HCT116 (cell line): ENCODE results near the gene FAM43A. TPM values are rescaled to one million over a fixed set of nuclear protein-coding genes. Genes with fewer than 3 reads are reported as not detected.

Experiments
- ATAC-seq: fragments of 200-7000 bp; cut with Tn5 transposase; 2 replicates; pipeline ENCODE4 v1.9.1; 2020; ENCODE audit warnings: mild to moderate bottlenecking, moderate library complexity
- BruUV-seq: library from RNA; stranded (reverse); fragments of 400-500 nt; replicated peaks from 2 replicates; lab custom pipeline; 2021; lab: Mats Ljungman, UMichigan
- CTCF ChIA-PET: fragments of 300-600 bp; sonication (Branson Sonifier 250); formaldehyde crosslinking; loops from one replicate; lab custom pipeline; 2021; ENCODE audit warnings: antibody characterized with exemption; lab: Charles Lee
- POLR2A ChIA-PET: fragments of 300-600, 350-600 bp; sonication (Branson Sonifier 250); formaldehyde crosslinking; loops from one replicate; lab custom pipeline; 2021; ENCODE audit warnings: antibody characterized with exemption; lab: Charles Lee
- RAD21 ChIA-PET, 2 experiments: fragments of 300-600 bp; sonication (Branson Sonifier 250); formaldehyde crosslinking; loops; one replicate each; lab custom pipeline; 2023; ENCODE audit warnings: low total read pairs in 2 of 2; ENCODE audit not compliant: uncharacterized antibody in 2 of 2, unreplicated experiment in 2 of 2, low non-redundant PET in 1 of 2; lab: Charles Lee
- DNase-seq: peaks from one replicate; pipeline ENCODE4 v3.0.0-alpha.2; 2010; ENCODE audit warnings: low read depth, low spot score
- H2AFZ ChIP-seq: fragments of 200-600 bp; shearing (Covaris generic), sonication (generic); 2 replicates; pipeline ENCODE4 v1.6.1; 2017; ENCODE audit warnings: low read depth, mixed run types, mixed read lengths, antibody characterized with exemption, low read length; ENCODE audit not compliant: poor library complexity, severe bottlenecking
- H3K27ac ChIP-seq: 2 replicates; pipeline ENCODE4 v1.5.1; 2012; ENCODE audit warnings: low read depth, low read length
- H3K27me3 ChIP-seq: fragments of 200-600 bp; sonication (generic); 2 replicates; pipeline ENCODE4 v1.6.1; 2016; ENCODE audit warnings: mixed run types, low read length, mixed read lengths; ENCODE audit not compliant: insufficient read depth
- H3K36me3 ChIP-seq, 2 experiments: fragments of 200-500 bp in 1 of 2; fragments of 200-600 bp in 1 of 2; sonication (Bioruptor generic) in 1 of 2; sonication (generic) in 1 of 2; 2 replicates each; pipeline versions ENCODE4 v1.5.1 to v1.6.1; 2014 to 2016; ENCODE audit warnings: low read length in 2 of 2, inconsistent platforms in 1 of 2, mixed read lengths in 1 of 2, mixed run types in 1 of 2; ENCODE audit not compliant: insufficient read depth in 2 of 2, control insufficient read depth in 1 of 2
- H3K4me1 ChIP-seq, 2 experiments: fragments of 200-600 bp in 1 of 2; sonication (generic) in 1 of 2; 2 replicates each; pipeline versions ENCODE4 v1.5.1 to v1.6.1; 2012 to 2017; ENCODE audit warnings: low read length in 2 of 2, inconsistent platforms in 1 of 2, mild to moderate bottlenecking in 1 of 2, mixed read lengths in 1 of 2, mixed run types in 1 of 2, moderate library complexity in 1 of 2; ENCODE audit not compliant: insufficient read depth in 2 of 2, control insufficient read depth in 1 of 2
- H3K4me2 ChIP-seq: fragments of 200-600 bp; sonication (generic); 2 replicates; pipeline ENCODE4 v1.6.1; 2017; ENCODE audit warnings: mixed run types, low read length, mixed read lengths
- H3K4me3 ChIP-seq, 2 experiments: fragments of 200-600 bp in 1 of 2; sonication (generic) in 1 of 2; replicated peaks in 1 of 2; 2 replicates each; pipeline ENCODE4 v1.5.1; 2011 to 2016; ENCODE audit warnings: low read length in 2 of 2, control low read depth in 1 of 2, low read depth in 1 of 2, mild to moderate bottlenecking in 1 of 2, mixed read lengths in 1 of 2, mixed run types in 1 of 2
- H3K79me2 ChIP-seq: fragments of 200-600 bp; sonication (generic); 2 replicates; pipeline ENCODE4 v1.6.1; 2017; ENCODE audit warnings: mild to moderate bottlenecking, mixed run types, low read length, moderate library complexity, mixed read lengths; ENCODE audit not compliant: insufficient read depth
- H3K9ac ChIP-seq: fragments of 200-600 bp; sonication (generic); 2 replicates; pipeline ENCODE4 v1.6.1; 2016; ENCODE audit warnings: low read length, mixed read lengths
- H3K9me2 ChIP-seq: fragments of 200-600 bp; sonication (generic), shearing (Covaris generic); 2 replicates; pipeline ENCODE4 v1.6.1; 2017; ENCODE audit warnings: mixed run types, mild to moderate bottlenecking, moderate library complexity; ENCODE audit not compliant: insufficient read depth
- H3K9me3 ChIP-seq, 2 experiments: fragments of 200-500 bp in 1 of 2; fragments of 200-600 bp in 1 of 2; sonication (Bioruptor generic) in 1 of 2; sonication (generic) in 1 of 2; 2 replicates each; pipeline ENCODE4 v1.6.1; 2014 to 2017; ENCODE audit warnings: low read length in 2 of 2, mixed read lengths in 2 of 2, inconsistent platforms in 1 of 2, low read depth in 1 of 2, mild to moderate bottlenecking in 1 of 2, mixed run types in 1 of 2, moderate library complexity in 1 of 2; ENCODE audit not compliant: control insufficient read depth in 1 of 2, insufficient read depth in 1 of 2
- H4K20me1 ChIP-seq: fragments of 200-600 bp; sonication (generic), shearing (Covaris generic); 2 replicates; pipeline ENCODE4 v1.6.1; 2017; ENCODE audit warnings: mixed run types, mild to moderate bottlenecking, moderate library complexity; ENCODE audit not compliant: insufficient read depth
- CBX3 ChIP-seq: IDR thresholded peaks from 2 replicates; pipeline ENCODE4 v1.6.1; 2012; ENCODE audit warnings: low read depth
- CEBPB ChIP-seq: IDR thresholded peaks from 2 replicates; pipeline ENCODE4 v1.6.1; 2012; ENCODE audit warnings: low read depth
- EGR1 ChIP-seq: IDR thresholded peaks from 2 replicates; pipeline ENCODE4 v1.6.1; 2012; ENCODE audit warnings: low read depth
- ELF1 ChIP-seq: IDR thresholded peaks from 2 replicates; pipeline ENCODE4 v1.6.1; 2012; ENCODE audit warnings: low read depth, borderline replicate concordance
- EZH2phosphoT487 ChIP-seq: fragments of 200-600 bp; IDR thresholded peaks from 2 replicates; pipeline ENCODE4 v1.6.1; 2018; ENCODE audit warnings: antibody characterized with exemption, borderline replicate concordance
- JUND ChIP-seq: IDR thresholded peaks from 2 replicates; pipeline ENCODE4 v1.6.1; 2012
- POLR2A ChIP-seq: IDR thresholded peaks from 2 replicates; pipeline ENCODE4 v1.7.0; 2011; ENCODE audit warnings: borderline replicate concordance; ENCODE audit not compliant: insufficient read depth, insufficient read length; ENCODE audit errors: extremely low read depth
- SP1 ChIP-seq: IDR thresholded peaks from 2 replicates; pipeline ENCODE4 v1.6.1; 2012; ENCODE audit warnings: low read depth
- SRF ChIP-seq: IDR thresholded peaks from 2 replicates; pipeline ENCODE4 v1.6.1; 2012; ENCODE audit warnings: low read depth
- YY1 ChIP-seq: IDR thresholded peaks from 2 replicates; pipeline ENCODE4 v1.6.1; 2011; ENCODE audit warnings: low read length, low read depth, moderate library complexity, mild to moderate bottlenecking; ENCODE audit not compliant: insufficient replicate concordance; ENCODE audit errors: extremely low read depth
- ZNF274 ChIP-seq: fragments of 200-500 bp; sonication (Bioruptor generic); IDR thresholded peaks from 2 replicates; pipeline ENCODE4 v1.6.1; 2014; ENCODE audit warnings: mild to moderate bottlenecking, low read depth, low read length, inconsistent platforms
- intact Hi-C: fragments of 100-400 bp; cut with micrococcal nuclease; formaldehyde crosslinking; loops from 2 replicates; pipeline ENCODE4 v1.10.0; 2022
- total RNA-seq: library from RNA; stranded (reverse); gene quantifications from one replicate; pipeline ENCODE4 v1.2.1, GENCODE V29; 2021; ENCODE audit not compliant: unreplicated experiment
- TF ChIP-seq, protein P1 (sequence below): IDR thresholded peaks from 2 replicates; pipeline ENCODE4 v1.6.1; 2012
- TF ChIP-seq, protein P2 (sequence below): IDR thresholded peaks from 2 replicates; pipeline ENCODE4 v1.6.1; 2012; ENCODE audit warnings: low read depth

FAM43A gene
- total RNA-seq, 1 experiment from 2014 or later, result 6.8 TPM

DNA sequence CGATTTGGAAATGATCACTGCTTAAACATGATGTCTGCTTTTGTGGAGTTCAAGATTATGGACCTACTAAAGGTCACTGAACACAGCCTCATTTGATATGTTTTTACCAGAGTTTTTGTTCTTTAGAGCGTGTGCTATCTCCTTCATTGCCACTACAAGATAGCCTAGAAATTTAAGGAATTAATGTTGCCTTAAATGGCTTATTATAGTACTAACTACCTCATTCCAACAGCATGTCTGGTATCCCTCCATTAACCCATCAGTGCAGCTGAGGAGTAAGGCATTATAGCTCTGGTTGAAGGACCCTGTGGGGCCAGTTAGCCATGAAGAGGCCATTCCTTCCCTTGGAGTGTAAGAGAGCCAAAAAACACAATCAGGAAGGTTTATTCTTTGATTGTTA, 2.3 kb upstream of the FAM43A start:
- H3K79me2 ChIP-seq, result no peaks in the 10 kb centered on the region
- ChIA-PET RAD21 (interaction anchor here (0.7 to 1.6 kb wide), 11 partner anchors 11 to 578 kb away, joined by 3 to 13 read pairs (median 5); partner anchors contain the start of gene LSG1 (in 2 of the 2)), POLR2A (interaction anchor here (0.7 to 2.5 kb wide), 5 partner anchors 8 to 587 kb away, joined by 3 to 17 read pairs (median 3); partner anchors contain the start of genes LSG1 and XXYLT1), CTCF (interaction anchor here (0.6 to 2.2 kb wide), 22 partner anchors 12 to 587 kb away, joined by 3 to 62 read pairs (median 8); partner anchors contain the start of genes LSG1 and XXYLT1)
- no peak overlapping the region for H3K4me3 ChIP-seq
- H3K9ac ChIP-seq, result no peak overlapping the region
- no peaks in the 10 kb centered on the region for H3K9me2 ChIP-seq
- TF ChIP-seq EGR1 (no peak), JUND (no peak), SP1 (no peak), CBX3 (no peak), EZH2phosphoT487 (no peak), YY1 (no peak), CEBPB (no peak), POLR2A (no peak), ELF1 (no peak), ZNF274 (no peak), SRF (no peak)
- TF ChIP-seq, protein P1, sequence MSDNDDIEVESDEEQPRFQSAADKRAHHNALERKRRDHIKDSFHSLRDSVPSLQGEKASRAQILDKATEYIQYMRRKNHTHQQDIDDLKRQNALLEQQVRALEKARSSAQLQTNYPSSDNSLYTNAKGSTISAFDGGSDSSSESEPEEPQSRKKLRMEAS, result no peak
- TF ChIP-seq, protein P2, sequence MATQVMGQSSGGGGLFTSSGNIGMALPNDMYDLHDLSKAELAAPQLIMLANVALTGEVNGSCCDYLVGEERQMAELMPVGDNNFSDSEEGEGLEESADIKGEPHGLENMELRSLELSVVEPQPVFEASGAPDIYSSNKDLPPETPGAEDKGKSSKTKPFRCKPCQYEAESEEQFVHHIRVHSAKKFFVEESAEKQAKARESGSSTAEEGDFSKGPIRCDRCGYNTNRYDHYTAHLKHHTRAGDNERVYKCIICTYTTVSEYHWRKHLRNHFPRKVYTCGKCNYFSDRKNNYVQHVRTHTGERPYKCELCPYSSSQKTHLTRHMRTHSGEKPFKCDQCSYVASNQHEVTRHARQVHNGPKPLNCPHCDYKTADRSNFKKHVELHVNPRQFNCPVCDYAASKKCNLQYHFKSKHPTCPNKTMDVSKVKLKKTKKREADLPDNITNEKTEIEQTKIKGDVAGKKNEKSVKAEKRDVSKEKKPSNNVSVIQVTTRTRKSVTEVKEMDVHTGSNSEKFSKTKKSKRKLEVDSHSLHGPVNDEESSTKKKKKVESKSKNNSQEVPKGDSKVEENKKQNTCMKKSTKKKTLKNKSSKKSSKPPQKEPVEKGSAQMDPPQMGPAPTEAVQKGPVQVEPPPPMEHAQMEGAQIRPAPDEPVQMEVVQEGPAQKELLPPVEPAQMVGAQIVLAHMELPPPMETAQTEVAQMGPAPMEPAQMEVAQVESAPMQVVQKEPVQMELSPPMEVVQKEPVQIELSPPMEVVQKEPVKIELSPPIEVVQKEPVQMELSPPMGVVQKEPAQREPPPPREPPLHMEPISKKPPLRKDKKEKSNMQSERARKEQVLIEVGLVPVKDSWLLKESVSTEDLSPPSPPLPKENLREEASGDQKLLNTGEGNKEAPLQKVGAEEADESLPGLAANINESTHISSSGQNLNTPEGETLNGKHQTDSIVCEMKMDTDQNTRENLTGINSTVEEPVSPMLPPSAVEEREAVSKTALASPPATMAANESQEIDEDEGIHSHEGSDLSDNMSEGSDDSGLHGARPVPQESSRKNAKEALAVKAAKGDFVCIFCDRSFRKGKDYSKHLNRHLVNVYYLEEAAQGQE, result no peak
- BruUV-seq, result no TSS peak
- peak overlapping the region; percentile 73 for H2AFZ ChIP-seq
- no peaks in the 10 kb centered on the region for H3K36me3 ChIP-seq
- DNase-seq (no peak), ATAC-seq (no peak)
- intact Hi-C loops, result loop anchor here (2.0 to 5.0 kb wide), 3 partner anchors 57 to 839 kb away; no protein-coding TSS in a partner anchor
- H3K27ac ChIP-seq, result peak overlapping the region; percentile 20
- H4K20me1 ChIP-seq, result no peaks in the 10 kb centered on the region
- no peaks in the 10 kb centered on the region for H3K9me3 ChIP-seq
- H3K4me2 ChIP-seq, result peak overlapping the region; percentile 78
- no peaks in the 10 kb centered on the region for H3K27me3 ChIP-seq
- peaks cover 16 to 33% of the 10 kb centered on the region in 2 experiments for H3K4me1 ChIP-seq
